Activated CD4-positive, alpha-beta memory T cell treated with anti-CD3 and anti-CD28 coated beads for 36 hours (primary cell): ENCODE results near the gene MARS1. TPM values are rescaled to one million over a fixed set of nuclear protein-coding genes. Genes with fewer than 3 reads are reported as not detected.
A peak's percentile ranks its signal among the peaks of the same experiment; 100 is the strongest.

Source experiments
- CTCF ChIA-PET: fragments of 350-600 bp; sonication (Branson Sonifier 250); formaldehyde crosslinking; loops from one replicate; lab custom pipeline; 2021; ENCODE audit warnings: antibody characterized with exemption, inconsistent platforms; lab: Charles Lee
- POLR2A ChIA-PET: fragments of 350-600 bp; sonication (Branson Sonifier 250); formaldehyde crosslinking; loops from one replicate; lab custom pipeline; 2021; ENCODE audit warnings: antibody characterized with exemption; lab: Charles Lee
- DNase-seq: peaks from one replicate; pipeline ENCODE4 v3.0.0-alpha.2; 2020
- H3K27ac Mint-ChIP-seq: one replicate; pipeline ENCODE4 v1.8.0; 2021; ENCODE audit warnings: mixed read lengths
- H3K27me3 Mint-ChIP-seq: one replicate; pipeline ENCODE4 v1.8.0; 2021; ENCODE audit warnings: mixed read lengths
- H3K36me3 Mint-ChIP-seq: one replicate; pipeline ENCODE4 v1.8.0; 2021; ENCODE audit warnings: mixed read lengths
- H3K4me1 Mint-ChIP-seq: one replicate; pipeline ENCODE4 v1.8.0; 2021; ENCODE audit warnings: low read depth, mixed read lengths
- H3K4me3 Mint-ChIP-seq: one replicate; pipeline ENCODE4 v1.8.0; 2021; ENCODE audit warnings: mild to moderate bottlenecking, mixed read lengths
- H3K9me3 Mint-ChIP-seq: one replicate; pipeline ENCODE4 v1.8.0; 2021; ENCODE audit warnings: mixed read lengths
- intact Hi-C: fragments of 100-400 bp; cut with micrococcal nuclease; formaldehyde crosslinking; loops from one replicate; pipeline ENCODE4 v1.15.1; 2023
- total RNA-seq, 2 experiments: library from RNA; stranded (reverse); gene quantifications; one replicate each; pipeline ENCODE4 v1.2.3, GENCODE V29; 2021

MARS1 gene
- total RNA-seq, 2 experiments from 2014 or later = 354 to 364 TPM

DNA sequence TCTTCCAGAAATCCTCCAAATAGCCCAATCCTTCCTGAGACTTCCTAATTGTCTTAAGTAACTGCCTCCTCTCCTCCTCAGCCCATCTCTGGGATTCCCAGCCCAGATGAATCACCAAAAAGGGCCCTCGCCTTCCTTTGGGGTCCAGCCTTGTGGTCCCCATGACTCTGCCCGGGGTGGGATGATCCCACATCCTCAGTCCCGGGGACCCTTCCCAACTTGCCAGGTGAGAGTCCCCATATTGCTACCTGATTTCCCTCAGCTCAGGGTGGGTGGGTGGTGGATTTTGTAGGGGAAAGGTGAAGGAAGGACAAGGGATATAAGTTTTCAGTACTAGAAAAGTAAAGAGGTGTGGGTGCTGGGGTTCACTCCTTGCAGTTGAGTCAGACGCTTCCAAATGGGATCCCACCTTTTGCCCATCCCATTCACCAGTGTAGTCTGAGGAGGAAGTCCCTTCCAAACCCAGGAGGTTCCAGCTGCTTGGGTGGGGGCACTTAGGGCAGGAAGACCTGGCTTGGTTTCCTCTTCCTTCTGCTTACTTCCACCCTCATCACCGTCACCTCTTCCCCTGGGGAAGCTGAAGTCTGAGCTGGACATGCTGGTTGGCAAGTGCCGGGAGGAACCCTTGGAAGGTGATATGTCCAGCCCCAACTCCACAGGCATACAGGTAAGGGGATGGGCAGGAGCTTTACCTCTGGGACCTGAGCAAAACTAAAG, 22.7 kb upstream of the MARS1 start:
- Mint-ChIP-seq H3K9me3 (no peaks in the 10 kb centered on the region), H3K4me3 (no peak overlapping the region), H3K27me3 (peaks cover 4% of the 10 kb centered on the region), H3K27ac (no peak overlapping the region), H3K4me1 (peaks cover 36% of the 10 kb centered on the region), H3K36me3 (peaks cover 22% of the 10 kb centered on the region)
- DNase-seq = no peak
- POLR2A ChIA-PET = interaction anchor here (0.6 to 1.3 kb wide), 3 partner anchors 10 to 59 kb away, joined by 3 to 4 read pairs (median 3); partner anchors contain the start of gene ARHGAP9
- CTCF ChIA-PET = interaction anchor here (1.1 to 6.5 kb wide), 2 partner anchors 11 to 222 kb away, joined by 3 to 47 read pairs; partner anchors contain the start of gene INHBE
- intact Hi-C loops = no loop called here

DNA sequence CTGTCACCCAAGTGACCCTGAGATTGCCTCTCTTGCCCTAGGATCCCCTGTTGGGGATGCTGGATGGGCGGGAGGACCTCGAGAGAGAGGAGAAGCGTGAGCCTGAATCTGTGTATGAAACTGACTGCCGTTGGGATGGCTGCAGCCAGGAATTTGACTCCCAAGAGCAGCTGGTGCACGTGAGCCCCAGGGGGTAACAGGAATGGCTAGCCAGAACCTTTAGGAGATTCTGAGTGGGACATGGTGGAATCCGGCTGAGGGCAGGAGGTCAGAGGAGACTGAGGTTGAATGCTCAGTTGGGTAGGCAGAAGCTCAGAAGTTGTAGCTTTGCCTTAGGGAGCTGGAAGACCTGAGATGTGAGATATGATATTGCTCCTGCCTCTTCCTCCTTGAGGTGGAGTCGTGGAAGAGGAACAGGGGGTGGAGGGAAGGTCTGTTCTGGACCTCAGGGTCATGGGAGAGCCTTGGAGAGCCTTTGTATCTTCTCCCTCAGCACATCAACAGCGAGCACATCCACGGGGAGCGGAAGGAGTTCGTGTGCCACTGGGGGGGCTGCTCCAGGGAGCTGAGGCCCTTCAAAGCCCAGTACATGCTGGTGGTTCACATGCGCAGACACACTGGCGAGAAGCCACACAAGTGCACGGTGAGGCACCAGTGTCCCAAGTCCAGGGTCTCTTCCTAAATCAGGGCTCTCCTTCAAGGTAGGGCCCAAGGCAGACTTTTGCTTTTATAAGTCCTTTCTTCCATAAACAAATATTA, 21.9 kb upstream of the MARS1 start:
- ChIA-PET CTCF (interaction anchor here (1.1 to 6.5 kb wide), 2 partner anchors 12 to 223 kb away, joined by 3 to 47 read pairs; partner anchors contain the start of gene INHBE), POLR2A (interaction anchor here (0.6 to 1.3 kb wide), 3 partner anchors 9 to 58 kb away, joined by 3 to 4 read pairs (median 3); partner anchors contain the start of gene ARHGAP9)
- Mint-ChIP-seq H3K27ac (no peak overlapping the region), H3K4me1 (peaks cover 32% of the 10 kb centered on the region), H3K27me3 (no peaks in the 10 kb centered on the region), H3K36me3 (peaks cover 22% of the 10 kb centered on the region), H3K4me3 (no peak overlapping the region), H3K9me3 (no peaks in the 10 kb centered on the region)
- intact Hi-C loops = no loop called here
- no peak for DNase-seq

DNA sequence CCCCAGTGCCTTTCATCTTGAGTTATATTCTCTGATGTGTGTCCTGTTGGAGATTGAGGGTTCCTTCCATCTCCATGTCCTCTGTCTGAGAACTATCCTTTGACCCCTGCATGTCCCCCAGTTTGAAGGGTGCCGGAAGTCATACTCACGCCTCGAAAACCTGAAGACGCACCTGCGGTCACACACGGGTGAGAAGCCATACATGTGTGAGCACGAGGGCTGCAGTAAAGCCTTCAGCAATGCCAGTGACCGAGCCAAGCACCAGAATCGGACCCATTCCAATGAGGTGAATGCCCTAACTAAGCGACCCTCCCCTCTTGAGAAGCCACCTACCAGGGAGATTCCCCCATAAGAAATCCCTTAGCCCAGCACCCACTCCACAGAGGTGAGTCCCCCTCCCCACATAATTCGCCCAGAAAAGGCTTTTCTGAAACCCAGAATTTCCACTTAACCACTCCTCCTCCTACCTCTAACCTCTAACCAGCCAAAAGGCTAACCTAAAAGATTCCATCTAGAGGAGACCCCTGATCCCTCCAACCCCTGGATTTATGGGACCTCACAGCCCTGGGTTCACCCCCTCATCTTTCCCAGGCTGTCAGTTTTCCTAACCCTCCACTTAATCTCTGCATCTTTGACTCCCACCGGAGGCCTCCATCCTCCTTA, 20.5 kb upstream of the MARS1 start:
- Mint-ChIP-seq H3K9me3 (no peaks in the 10 kb centered on the region), H3K4me1 (peaks cover 30% of the 10 kb centered on the region), H3K4me3 (no peak overlapping the region), H3K27me3 (no peaks in the 10 kb centered on the region), H3K27ac (no peak overlapping the region), H3K36me3 (peaks cover 28% of the 10 kb centered on the region)
- intact Hi-C loops = no loop called here
- DNase-seq = no peak
- POLR2A ChIA-PET = no interaction called here
- CTCF ChIA-PET = interaction anchor here (1.1 kb wide), 1 partner anchor 9 kb away, joined by 3 read pairs; no protein-coding TSS in a partner anchor

DNA sequence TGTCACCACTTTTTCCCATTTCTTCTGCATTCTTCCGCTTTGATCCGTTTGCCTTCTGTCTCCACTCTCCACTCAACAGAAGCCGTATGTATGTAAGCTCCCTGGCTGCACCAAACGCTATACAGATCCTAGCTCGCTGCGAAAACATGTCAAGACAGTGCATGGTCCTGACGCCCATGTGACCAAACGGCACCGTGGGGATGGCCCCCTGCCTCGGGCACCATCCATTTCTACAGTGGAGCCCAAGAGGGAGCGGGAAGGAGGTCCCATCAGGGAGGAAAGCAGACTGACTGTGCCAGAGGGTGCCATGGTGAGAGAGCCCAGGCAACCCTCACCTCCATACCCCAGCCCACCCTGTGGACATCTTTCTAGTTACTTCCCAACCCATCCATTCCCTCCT, 20.0 kb upstream of the MARS1 start:
- Mint-ChIP-seq H3K36me3 (peaks cover 28% of the 10 kb centered on the region), H3K27me3 (no peaks in the 10 kb centered on the region), H3K4me3 (no peak overlapping the region), H3K9me3 (no peaks in the 10 kb centered on the region), H3K27ac (no peak overlapping the region), H3K4me1 (peaks cover 24% of the 10 kb centered on the region)
- ChIA-PET CTCF (interaction anchor here (1.0 to 1.1 kb wide), 2 partner anchors 9 kb away, joined by 3 read pairs; no protein-coding TSS in a partner anchor), POLR2A (no interaction called here)
- no peak for DNase-seq
- intact Hi-C loops = no loop called here

DNA sequence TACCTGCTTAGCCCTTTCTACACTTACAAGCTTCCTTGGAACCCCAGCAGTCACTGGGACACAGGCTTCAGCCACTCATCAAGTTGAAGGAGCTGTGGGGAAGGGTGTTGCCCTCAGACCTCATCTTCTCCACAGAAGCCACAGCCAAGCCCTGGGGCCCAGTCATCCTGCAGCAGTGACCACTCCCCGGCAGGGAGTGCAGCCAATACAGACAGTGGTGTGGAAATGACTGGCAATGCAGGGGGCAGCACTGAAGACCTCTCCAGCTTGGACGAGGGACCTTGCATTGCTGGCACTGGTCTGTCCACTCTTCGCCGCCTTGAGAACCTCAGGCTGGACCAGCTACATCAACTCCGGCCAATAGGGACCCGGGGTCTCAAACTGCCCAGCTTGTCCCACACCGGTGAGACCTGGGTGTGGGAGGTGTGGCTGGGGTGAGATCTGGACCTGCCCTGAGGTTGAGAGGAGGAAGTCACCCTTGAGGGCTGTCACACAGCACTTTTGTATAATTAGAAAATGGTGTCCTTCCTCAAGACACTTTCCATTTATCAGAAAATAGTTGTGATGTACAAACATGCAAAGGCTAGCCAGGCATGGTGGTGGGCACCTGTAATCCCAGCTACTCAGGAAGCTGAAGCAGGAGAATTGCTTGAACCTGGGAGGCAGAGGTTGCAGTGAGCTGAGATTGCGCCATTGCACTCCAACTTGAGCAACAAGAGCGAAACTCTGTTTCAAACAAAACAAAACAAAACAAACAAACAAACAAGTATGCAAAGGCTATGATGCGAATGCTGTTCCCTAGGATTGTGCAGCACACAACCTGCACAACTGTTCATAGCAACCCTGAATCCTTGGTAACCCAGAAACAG, 18.3 kb upstream of the MARS1 start:
- intact Hi-C loops = loop anchor here (10.0 kb wide), 1 partner anchor 785 kb away; the partner anchor contains the start of gene PTGES3
- DNase-seq = no peak
- Mint-ChIP-seq H3K27me3 (no peaks in the 10 kb centered on the region), H3K4me1 (peaks cover 22% of the 10 kb centered on the region), H3K36me3 (peaks cover 38% of the 10 kb centered on the region), H3K9me3 (no peaks in the 10 kb centered on the region), H3K4me3 (no peak overlapping the region), H3K27ac (no peak overlapping the region)
- ChIA-PET POLR2A (no interaction called here), CTCF (interaction anchor here (0.6 to 4.7 kb wide), 4 partner anchors 9 to 1309 kb away, joined by 3 to 17 read pairs (median 3); partner anchors contain the start of gene INHBE)

DNA sequence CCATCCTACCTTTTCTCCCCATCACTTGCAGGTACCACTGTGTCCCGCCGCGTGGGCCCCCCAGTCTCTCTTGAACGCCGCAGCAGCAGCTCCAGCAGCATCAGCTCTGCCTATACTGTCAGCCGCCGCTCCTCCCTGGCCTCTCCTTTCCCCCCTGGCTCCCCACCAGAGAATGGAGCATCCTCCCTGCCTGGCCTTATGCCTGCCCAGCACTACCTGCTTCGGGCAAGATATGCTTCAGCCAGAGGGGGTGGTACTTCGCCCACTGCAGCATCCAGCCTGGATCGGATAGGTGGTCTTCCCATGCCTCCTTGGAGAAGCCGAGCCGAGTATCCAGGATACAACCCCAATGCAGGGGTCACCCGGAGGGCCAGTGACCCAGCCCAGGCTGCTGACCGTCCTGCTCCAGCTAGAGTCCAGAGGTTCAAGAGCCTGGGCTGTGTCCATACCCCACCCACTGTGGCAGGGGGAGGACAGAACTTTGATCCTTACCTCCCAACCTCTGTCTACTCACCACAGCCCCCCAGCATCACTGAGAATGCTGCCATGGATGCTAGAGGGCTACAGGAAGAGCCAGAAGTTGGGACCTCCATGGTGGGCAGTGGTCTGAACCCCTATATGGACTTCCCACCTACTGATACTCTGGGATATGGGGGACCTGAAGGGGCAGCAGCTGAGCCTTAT, 17.4 kb upstream of the MARS1 start:
- intact Hi-C loops = loop anchor here (10.0 kb wide), 1 partner anchor 786 kb away; the partner anchor contains the start of gene PTGES3
- Mint-ChIP-seq H3K36me3 (peaks cover 44% of the 10 kb centered on the region), H3K9me3 (no peaks in the 10 kb centered on the region), H3K27me3 (no peaks in the 10 kb centered on the region), H3K4me1 (peaks cover 23% of the 10 kb centered on the region), H3K27ac (no peak overlapping the region), H3K4me3 (no peak overlapping the region)
- CTCF ChIA-PET = interaction anchor here (2.6 to 4.7 kb wide), 3 partner anchors 8 to 15 kb away, joined by 10 to 17 read pairs (median 15); partner anchors contain the start of genes GLI1 and INHBE
- DNase-seq = no peak
- POLR2A ChIA-PET = interaction anchor here (0.9 to 1.7 kb wide), 2 partner anchors 7 to 10 kb away, joined by 3 read pairs; no protein-coding TSS in a partner anchor

DNA sequence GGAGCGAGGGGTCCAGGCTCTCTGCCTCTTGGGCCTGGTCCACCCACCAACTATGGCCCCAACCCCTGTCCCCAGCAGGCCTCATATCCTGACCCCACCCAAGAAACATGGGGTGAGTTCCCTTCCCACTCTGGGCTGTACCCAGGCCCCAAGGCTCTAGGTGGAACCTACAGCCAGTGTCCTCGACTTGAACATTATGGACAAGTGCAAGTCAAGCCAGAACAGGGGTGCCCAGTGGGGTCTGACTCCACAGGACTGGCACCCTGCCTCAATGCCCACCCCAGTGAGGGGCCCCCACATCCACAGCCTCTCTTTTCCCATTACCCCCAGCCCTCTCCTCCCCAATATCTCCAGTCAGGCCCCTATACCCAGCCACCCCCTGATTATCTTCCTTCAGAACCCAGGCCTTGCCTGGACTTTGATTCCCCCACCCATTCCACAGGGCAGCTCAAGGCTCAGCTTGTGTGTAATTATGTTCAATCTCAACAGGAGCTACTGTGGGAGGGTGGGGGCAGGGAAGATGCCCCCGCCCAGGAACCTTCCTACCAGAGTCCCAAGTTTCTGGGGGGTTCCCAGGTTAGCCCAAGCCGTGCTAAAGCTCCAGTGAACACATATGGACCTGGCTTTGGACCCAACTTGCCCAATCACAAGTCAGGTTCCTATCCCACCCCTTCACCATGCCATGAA, 16.8 kb upstream of the MARS1 start:
- Mint-ChIP-seq H3K27me3 (no peaks in the 10 kb centered on the region), H3K9me3 (no peaks in the 10 kb centered on the region), H3K36me3 (peaks cover 48% of the 10 kb centered on the region), H3K27ac (no peak overlapping the region), H3K4me1 (peaks cover 25% of the 10 kb centered on the region), H3K4me3 (no peak overlapping the region)
- DNase-seq = no peak
- ChIA-PET CTCF (interaction anchor here (2.6 to 4.7 kb wide), 3 partner anchors 9 to 16 kb away, joined by 10 to 17 read pairs (median 15); partner anchors contain the start of genes GLI1 and INHBE), POLR2A (interaction anchor here (0.9 to 1.7 kb wide), 3 partner anchors 8 to 242 kb away, joined by 3 read pairs; partner anchors contain the start of gene SHMT2)
- intact Hi-C loops = loop anchor here (10.0 kb wide), 1 partner anchor 786 kb away; the partner anchor contains the start of gene PTGES3

DNA sequence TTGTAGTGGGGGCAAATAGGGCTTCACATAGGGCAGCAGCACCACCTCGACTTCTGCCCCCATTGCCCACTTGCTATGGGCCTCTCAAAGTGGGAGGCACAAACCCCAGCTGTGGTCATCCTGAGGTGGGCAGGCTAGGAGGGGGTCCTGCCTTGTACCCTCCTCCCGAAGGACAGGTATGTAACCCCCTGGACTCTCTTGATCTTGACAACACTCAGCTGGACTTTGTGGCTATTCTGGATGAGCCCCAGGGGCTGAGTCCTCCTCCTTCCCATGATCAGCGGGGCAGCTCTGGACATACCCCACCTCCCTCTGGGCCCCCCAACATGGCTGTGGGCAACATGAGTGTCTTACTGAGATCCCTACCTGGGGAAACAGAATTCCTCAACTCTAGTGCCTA, 16.2 kb upstream of the MARS1 start:
- intact Hi-C loops = loop anchor here (10.0 kb wide), 1 partner anchor 787 kb away; the partner anchor contains the start of gene PTGES3
- CTCF ChIA-PET = interaction anchor here (2.6 to 4.7 kb wide), 3 partner anchors 9 to 16 kb away, joined by 10 to 17 read pairs (median 15); partner anchors contain the start of genes GLI1 and INHBE

DNA sequence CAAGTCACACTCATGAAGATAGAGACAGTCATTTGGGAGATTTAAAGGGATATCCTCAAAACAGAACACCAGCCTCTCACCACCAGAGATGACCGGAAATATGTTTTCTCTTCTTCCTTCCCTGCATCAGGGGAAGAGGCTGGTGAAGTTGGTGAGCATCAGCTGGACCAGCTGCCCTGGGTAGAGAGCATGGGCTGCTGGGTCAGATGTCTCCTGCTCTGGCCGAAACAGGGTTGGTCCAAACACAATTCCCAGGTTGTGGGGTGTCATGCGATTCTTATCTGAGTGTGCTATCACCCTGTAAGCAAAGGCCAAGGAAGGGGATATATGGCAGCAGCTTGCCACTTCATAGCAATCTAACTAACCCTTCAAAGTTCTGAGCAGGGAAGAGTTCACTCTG, 15.5 kb upstream of the MARS1 start:
- peaks cover 55% of the 10 kb centered on the region for H3K36me3 Mint-ChIP-seq
- peaks cover 27% of the 10 kb centered on the region for H3K4me1 Mint-ChIP-seq
- no peaks in the 10 kb centered on the region for H3K27me3 Mint-ChIP-seq
- H3K4me3 Mint-ChIP-seq = no peak overlapping the region
- H3K27ac Mint-ChIP-seq = peak overlapping the region; percentile 33
- POLR2A ChIA-PET = interaction anchor here (0.8 to 1.7 kb wide), 3 partner anchors 9 to 243 kb away, joined by 3 read pairs; partner anchors contain the start of gene SHMT2
- DNase-seq = no peak
- H3K9me3 Mint-ChIP-seq = no peaks in the 10 kb centered on the region
- intact Hi-C loops = loop anchor here (10.0 kb wide), 1 partner anchor 788 kb away; the partner anchor contains the start of gene PTGES3
- CTCF ChIA-PET = interaction anchor here (2.6 to 4.7 kb wide), 3 partner anchors 10 to 17 kb away, joined by 10 to 17 read pairs (median 15); partner anchors contain the start of genes GLI1 and INHBE

More for the DNA sequence above, 16.2 kb upstream of the MARS1 start:
- Mint-ChIP-seq H3K9me3 (no peaks in the 10 kb centered on the region), H3K36me3 (peaks cover 54% of the 10 kb centered on the region), H3K27me3 (no peaks in the 10 kb centered on the region), H3K4me3 (no peak overlapping the region), H3K27ac (no peak overlapping the region), H3K4me1 (peaks cover 27% of the 10 kb centered on the region)
- POLR2A ChIA-PET = interaction anchor here (0.8 to 1.7 kb wide), 3 partner anchors 9 to 242 kb away, joined by 3 read pairs; partner anchors contain the start of gene SHMT2
- DNase-seq = no peak
